ENCODE results near the gene GBX1.

GBX1 gene

DNA sequence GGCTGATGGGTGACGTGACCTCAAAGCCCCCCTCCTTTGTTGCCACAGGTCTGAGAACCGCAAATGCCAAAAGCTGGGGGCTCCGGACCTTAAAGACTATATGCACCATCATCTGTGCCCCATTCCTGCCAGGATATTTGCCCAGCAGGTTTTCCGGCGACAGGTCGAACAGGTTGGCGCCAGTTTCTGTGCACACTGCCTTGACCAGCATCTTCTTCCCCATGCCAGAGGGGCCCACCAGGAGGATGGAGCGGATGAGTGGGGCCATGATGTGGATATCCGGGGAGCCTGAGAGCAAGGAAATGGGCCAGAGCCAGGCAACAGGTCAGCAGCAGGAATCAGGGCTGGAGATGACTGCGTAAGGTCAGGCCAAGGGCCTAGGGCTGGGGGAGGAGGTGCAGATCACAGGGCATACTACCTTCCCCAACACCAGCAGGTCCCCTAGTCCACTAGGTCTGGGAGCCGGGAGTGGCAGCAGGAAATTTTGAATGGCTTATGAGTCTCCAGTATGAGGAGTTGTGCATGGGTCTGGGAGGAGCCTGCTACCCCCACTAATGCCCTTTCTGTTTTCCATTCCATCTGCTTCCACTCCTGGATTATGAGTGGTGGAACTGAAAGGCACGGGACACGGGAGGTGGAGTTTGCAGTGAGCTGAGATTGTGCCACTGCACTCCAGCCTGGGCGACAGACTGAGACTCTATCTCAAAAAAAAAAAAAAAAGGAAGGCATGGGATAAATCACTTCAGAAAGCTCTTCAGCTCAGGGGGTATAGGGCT is 25.9 kb upstream of the GBX1 start:
- DNase-seq: no peak

DNA sequence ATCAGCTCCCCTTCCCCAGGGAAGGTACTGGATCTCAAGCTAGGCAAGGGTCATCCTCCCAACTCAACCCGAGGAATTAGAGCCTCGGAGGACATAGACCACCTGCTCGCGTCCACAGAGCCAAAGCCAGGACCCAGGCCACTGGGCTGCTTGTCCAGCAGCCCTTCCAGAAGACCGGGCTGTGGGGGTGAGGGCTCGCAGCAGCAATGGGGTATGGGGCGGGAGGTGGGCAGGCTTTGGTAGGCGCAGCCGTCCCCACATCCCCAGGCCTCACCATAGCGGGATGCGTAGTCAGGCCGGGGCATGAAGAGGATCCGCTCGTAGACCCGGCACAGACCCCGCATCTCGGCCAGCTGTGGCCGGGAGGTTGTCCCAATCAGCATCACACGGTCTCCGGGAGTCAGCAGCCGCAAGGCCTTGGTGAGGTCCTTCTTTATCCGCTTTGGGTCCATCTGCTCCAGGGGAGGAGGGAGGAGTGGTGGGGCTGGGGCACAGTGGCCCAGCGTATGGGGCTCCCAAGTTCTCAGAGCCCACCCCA is 24.6 kb upstream of the GBX1 start:
- no peak for DNase-seq

DNA sequence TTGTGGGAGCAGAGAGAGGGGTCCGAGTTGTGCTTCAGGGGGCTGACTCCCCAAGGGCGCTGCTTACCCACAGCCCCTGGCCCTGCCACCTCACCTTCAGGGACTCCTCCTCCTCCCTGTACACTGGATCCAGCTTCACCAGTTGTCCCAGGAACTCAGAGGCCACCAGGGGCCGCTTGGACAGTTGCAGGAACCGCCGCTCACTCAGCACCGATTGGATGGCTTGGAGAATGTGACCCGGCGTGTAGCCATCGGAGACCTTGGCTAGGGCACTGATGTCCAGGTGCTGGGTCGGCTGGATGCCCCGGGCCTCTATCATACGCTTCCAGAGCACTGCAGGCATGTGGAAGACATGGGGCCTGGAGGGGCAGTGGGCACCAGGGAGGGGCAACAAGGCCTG is 24.1 kb upstream of the GBX1 start:
- no peak for DNase-seq

DNA sequence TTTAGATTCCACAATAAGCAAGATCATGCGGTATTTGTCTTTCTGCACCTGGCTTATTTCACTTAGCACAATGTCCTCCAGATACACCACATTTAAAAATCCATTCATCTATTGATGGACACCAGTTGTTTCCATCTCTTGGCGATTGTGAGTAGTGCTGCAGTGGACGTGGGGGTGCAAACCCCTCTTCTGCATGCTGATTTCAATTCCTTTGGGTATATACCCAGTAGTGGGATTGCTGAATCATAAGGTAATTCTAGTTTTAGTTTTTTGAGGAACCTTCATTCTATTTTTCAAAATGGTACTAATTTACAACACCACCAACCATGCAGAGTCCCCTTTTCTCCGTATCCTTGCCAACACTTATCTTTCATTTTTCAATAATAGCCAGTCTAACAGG is 21.5 kb upstream of the GBX1 start:
- no peak for DNase-seq

DNA sequence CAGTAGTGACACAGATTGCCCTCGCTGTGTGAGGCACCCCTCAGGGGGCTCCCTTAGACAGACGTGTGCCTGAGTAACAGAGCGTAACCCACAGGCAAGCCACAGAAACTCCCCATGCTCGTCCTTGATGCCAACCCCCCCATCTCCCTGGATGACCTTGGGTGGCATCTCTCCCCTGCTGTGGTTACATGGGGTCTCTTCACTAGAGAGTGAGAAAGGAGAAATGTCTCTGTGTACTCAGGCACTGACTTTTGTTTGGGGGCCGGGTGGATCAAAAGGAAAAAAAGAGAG is 20.7 kb upstream of the GBX1 start:
- no peak for DNase-seq

DNA sequence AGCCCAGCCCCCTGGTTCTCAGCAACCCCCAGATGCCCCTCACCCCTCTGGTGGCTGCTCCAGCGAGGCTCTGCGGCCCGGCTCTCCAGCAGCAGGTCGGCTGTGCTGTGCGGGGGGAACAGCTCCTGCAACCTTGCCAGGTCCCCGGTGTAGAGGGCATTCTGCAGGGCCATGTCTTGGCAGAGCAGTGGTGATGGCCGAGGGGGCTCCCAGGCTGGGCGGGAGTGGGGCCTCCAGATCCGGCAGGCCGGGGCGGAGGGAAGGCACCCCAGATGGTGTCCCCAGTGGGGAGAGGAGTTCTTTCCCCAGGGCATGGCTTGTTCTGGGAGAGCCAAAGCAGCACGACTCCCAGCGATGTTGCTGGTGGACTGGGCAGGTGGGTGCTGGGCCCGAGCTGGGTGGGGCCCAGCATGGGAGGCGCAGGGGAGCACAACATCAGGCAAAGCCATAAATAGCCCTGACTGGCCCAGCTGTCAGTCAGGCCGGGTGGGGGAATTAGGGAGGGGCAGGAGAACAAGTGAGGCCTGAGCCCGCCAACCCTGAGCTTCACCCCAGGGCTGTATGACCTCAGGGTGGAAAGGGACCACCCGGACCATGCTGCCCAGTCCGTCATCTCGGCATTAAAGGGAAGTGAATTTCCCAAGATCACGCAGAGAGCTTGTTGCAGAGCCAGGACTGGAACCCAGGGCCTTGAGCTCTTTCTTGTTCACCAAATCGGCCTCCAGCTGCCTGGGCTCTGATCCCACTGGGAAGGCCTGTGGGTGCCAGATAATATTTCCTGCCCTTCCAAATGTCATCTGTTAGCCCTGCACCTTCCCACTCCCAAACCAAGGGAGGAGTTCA is 20.1 kb upstream of the GBX1 start:
- no peak for DNase-seq

DNA sequence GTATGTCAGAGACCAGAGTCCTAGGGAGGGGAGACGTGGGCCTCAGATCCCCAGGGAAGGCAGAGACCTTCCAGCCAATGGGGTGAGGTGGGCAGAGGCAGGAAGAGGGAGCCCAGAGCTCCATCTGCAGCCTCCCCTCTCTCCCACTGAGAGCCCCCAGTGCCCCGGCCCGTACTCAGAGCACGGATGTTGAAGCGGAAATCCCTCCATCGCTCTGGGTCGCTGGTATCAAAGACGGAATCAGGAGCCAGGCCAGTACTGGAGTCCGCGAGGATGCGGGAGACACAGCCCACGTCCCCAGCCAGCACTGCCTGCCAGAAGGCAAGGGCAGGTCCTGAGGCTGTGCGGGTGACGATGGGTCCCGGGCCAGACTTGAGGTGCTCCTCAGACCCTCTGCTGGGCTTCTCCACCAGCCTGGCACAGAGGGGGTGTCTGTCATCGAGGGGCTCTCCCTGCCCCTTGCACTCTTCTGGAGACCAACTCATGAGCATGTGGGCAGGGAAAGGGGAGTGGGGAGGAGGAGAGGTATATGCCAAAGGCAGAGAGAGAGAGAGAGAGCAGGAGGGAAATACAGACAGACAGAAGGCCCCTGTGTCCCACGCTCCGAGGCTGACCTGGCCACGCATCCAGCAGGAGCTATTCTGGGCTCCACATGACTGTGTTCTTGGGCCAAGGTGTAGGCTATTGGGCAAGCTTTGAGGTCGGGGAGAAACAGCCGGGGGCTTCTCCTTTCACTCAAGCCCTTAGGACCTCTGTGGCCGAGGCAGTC is 19.3 kb upstream of the GBX1 start, which contains the start of gene ASB10:
Gene ASB10, minus strand, starts transcription at position 611 of the 769 bp plus-strand sequence. Its CDS starts 120 bp downstream, at position 491.
- no peak for DNase-seq

DNA sequence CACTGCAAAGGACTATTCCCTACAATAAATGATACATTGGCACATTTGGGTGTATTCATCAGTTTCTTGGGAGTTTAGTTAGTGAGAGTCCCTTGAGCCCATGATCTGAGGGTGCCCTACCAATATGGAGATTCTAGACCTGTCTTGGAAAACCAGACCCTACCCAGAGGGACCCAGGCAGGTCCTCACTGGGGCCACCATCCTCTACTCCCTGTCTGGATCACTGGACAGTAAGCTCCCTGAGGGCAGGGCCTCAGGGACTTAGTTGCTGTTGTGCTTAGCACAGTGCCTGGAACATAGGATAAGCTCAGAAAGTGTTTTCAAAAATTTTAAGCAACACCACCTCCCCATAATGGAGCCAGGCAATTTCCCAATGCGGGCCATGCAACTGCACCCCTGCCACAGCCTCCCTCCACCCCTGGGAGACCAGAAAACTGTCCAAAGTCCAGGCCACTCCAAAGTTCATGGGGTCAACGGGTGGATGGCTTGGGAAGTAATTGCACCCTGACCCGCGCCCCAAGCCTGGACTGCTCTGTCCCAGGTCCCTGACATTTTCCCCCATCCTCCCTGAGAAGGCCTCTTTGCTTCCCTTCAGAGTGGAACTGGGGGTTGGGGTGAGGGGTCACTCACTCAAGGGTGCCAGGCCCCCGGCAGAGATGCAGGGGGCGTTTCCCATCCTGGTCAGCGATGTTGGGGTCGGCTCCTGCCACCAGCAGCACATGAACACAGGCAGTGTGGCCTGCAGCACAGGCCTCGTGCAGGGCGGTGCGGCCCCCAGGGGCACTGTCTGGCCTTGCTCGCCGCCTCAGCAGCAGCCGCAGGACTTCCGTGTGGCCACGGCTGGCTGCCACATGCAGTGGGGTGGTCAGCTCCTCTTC is 18.5 kb upstream of the GBX1 start:
- DNase-seq: no peak

DNA sequence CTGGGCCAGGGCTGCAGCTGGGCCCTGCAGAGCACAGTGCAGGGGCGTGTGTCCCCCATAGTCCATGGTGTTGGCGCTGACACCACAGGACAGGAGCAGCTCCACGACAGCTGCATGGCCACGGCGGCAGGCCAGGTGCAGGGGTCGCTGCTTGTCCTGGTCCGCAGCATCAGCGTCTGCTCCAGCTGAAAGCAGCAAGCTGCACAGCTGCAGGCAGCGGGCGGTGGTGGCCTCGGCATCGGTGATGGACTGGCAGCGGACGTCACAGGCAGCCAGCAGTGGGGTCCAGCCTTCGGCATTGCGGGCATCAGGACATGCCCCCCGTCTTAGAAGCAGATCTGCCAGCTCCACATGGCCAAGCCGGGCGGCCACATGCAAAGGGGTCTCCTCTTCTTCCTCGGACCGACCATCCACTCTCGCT is 13.5 kb upstream of the GBX1 start:
- no peak for DNase-seq

DNA sequence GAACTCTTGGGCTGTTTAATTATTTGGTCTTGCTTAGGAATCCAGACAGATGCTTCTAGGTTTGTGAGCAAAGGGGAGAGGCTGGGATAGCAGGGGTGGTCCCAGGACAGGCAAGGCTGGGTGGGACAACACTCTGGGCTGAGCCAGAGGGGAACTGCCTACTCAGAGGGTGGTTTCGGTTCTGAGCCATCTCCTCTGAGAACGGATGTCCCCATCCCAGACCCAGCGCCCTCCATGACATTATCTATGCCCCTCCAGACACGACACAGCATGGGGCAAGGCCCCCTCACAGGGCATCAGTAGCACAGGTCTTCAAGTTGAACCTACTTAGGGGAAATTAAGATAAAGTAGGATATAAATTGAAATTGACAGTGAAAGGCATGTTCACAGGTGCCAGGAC is 12.5 kb upstream of the GBX1 start:
- DNase-seq: no peak

DNA sequence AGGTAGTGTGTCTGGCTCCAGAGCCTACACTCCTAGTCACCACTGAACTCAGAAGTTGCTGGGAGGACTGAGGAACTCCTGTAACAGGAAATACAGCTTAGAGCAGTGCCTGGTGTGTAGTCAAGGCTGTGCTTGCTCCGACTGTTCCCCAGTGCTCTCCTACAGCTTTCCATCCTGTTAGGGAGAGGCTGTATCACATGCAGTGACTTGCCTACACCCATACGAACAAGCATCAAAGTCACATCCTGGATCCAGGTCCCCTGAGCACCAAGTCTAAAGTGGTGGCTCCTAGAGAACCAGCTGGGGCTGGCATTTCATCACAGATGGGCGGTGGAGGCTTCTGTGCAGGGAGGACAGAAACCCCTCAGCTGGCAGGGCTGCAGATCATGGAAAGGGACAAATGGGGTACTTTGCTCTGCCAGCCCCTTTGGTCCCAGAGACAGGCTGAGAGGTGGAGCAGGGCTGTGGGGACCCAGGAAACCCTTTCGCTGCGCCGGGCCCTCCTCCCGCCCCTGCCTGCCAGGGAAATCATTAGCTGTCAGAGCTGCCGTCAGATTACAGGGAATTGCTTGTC is 11.9 kb upstream of the GBX1 start:
- no peak for DNase-seq

DNA sequence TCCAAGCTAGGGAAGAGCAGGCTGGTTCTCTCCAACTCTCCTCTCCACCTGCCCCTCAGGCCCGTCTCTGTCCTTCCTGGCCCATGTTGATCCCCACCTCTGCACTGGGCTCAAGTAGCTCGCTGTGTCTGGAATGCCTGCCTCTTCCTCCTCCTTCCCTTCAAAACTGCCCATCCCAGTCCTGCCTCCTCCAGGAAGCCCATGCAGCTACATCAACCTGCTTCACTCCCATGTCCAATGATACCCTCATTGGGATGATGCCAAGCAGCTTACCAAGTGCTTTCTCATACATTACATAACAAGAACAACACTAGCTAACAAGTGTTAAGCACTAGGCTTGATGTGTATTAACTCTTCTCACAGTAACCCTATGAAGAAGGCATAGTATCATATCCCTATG is 11.3 kb upstream of the GBX1 start:
- no peak for DNase-seq

DNA sequence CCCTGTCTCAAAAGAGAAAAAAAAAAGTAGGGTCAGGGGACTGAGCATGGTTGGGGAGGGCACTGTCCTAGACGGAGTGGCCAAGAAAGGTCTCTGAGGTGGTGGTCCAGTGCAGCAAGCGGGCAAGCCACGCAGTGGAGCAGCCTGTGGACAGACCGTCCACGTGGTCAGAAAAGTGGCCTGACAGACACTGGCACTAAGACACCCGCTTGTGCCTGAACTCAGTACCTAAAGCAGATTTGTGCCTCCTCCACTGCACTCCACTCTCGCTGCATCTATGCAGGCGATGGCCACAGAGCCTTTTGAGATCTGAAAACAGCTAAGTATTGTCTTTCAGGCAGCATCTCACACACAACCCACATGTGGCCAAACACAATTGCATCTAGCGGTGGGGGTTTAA is 10.7 kb upstream of the GBX1 start:
- no peak for DNase-seq

DNA sequence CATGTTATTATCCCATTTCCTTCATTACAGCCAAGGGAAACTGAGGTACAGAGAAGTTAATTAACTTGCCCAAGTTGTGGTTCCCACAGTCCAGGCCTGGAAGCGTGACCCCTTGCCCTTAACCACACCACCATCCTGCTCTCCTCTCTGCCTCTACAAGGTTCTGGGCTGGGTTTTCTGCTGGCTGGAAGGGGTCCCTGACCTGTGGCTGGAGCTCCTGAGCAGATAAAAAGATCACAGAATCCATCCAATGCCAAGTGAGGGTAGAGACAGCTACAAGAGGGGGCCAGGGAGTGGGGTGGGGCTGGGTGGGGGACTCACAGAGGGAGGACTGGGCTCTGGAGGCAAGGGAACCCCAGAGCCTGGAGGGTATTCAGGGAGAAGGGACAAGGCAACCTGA is 9.8 kb upstream of the GBX1 start:
- DNase-seq: no peak

DNA sequence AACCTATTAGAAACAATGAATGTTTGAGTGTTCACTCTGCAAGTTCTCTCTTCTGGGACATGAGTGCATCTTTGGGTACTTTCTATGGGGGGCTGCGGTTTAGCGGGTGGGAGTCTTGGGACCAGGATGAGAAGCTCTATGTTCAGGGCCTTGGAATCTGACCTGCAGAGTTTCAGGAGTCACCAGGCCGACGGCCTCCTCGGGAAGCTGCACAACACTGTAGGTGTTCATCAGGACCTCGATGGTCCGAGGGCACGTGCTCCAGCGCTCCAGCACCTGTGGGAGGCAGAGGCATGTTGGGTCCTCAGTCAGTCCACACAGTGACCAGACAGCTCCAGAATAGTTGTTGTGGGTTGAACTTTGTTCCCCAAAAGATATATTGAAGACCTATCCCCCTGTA is 8.9 kb upstream of the GBX1 start:
- DNase-seq: no peak

DNA sequence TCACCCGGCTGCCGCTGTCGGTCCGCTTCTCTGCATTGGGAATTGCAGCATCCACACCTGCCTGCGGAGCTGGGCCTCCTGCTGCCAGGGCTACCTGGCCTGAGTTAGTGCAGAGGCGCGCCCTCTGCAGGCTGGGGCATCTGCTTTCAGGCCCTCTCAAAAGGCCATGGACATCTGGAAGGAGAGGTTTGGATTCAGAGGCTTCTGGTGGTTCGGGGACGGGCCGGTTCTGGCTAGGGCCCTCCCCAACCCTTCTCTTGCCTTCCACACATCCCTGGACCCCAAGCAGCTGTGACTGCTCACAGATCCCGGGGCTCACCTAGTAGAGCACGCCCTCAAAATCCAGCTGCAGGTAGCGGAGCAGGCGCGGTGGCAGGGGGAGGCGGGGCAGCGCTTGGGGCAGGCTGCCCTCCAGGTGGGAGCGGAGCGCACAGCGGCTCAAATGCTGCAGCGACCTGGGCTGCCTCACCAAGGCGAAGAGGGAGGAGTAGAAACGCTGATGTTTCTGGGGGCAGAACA is 8.4 kb upstream of the GBX1 start:
- no peak for DNase-seq

DNA sequence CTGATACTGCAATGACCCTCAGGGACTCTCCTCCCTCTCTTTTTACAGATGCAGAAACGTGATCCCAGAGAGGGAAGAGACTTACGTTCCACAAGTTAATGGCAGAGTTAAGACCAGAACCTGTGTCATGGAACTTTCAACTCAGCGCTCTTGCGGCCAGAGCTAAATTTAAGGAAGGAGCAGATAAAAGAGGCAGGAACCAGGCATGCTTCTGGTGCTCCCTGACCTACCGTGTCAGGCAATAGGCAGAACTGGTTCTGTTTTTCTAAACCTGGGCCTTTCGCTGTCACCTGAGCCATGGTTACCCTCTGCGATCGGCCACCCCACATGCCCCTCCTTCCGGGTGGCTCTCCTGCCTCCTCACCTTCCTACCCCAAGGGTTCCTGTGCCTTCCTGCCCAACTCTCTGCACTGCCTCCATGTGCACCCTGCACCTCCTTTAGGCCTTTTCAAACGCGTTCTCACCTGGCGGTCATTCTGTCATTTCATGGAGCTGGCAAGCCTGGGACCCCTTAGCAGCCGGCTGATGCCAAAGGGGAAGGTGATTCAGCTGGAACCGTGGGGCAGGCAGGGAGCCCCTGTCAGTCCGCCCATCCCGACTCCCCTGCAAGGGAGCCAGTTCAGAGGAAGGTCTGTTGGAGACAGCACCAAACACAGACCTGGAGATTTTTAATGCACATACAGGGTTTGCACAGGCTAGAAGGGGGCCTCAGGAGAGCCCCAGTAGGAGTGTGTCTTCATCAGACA is 7.7 kb upstream of the GBX1 start:
- DNase-seq: no peak

DNA sequence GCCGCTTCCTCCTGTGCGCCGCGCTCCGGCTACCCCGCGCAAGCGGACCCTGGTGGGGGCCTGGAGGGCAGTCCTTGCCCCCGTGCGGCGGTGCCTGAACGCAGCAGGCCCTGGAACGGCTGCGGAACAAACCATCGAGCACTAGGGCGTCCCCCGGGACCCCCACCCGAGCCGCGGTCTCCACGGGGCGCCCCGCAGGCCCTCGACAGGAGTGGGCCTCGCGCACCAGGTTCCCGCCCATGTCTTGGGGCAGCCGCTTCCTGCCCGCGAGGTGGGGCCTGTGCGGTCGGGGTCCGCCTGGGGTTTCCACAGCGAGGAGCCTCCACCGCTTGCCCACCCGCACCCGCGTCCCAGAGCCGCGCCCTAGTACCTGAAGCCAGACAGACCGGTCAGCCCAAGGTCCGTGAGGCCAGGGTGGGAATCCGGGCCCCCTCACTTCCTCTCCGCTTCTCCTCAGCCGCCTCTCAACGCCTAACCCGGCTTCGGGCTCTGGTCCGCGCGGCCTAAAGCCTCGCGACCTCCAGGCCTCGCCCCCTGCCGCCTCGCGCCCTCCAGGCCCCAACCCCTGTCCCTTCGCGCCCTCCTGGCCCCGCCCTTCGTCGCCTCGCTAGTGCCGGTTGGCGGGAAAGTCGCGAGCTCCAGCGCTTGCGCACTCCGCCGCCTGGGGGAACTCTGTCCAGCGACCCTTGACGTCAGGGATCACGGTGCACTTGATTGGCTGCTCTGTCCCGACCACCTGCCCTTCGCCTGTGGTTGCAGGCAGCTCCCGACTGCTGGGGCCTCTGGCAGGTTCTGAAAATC is 7.0 kb upstream of the GBX1 start:
- no peak for DNase-seq

DNA sequence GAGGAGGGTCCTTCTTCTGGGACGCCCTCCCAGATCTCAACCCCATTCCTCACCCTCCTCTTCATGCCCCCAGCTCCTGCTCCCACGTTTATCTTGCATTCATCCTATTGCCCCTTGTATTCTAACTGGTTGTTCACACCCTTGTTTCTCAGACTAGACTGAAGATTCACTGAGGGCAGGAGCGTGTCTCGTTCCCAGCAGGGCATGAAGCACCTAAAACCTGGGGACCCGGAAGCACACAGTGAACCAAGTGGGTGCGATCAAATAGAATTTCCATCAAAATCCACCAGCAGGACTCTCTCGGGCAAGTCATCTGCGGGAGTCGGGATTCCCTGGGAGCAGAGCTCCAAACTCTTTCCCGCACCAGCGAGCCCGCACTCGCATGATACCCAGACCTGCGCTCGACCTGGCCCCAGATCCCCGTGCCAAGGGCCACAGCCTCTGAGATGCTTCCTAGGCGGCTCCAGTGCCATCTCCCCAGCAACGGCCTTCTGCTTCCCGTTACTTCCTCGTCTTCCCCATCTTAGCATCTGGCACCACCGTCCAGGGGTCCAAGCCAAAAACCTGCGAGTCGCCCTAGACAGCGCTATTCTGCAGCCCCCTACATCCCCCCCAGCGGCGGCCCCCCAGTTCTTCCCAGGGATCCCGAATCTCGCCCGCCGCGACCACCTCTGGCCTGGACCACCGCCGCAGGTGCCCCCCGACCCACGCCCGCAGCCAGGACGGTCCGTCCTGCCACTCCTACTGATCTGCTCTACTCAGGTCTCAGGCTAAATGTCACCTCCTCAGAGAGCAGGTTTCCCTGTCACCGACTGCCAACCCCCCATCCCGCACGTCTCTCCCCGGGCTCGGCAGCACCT is 6.1 kb upstream of the GBX1 start:
- DNase-seq: no peak

All from DMS79 (cell line).